Tibial nerve (tissue), 4 donors: Measurements from ENCODE around the gene CELSR3.

ENCODE experiments used
- CTCF ChIP-seq, 5 experiments: fragments of 200-600 bp in 3 of 5; fragments of 450-650 bp in 2 of 5; sonication (generic) in 3 of 5; IDR thresholded peaks; one replicate each; pipeline ENCODE4 v1.5.1; 2016 to 2019; ENCODE audit warnings: antibody characterized with exemption in 5 of 5, mild to moderate bottlenecking in 3 of 5, moderate library complexity in 2 of 5
- EP300 ChIP-seq, 2 donors: sonication (generic); formaldehyde crosslinking; IDR thresholded peaks; one replicate each; pipeline ENCODE4 v1.6.1; 2017; ENCODE audit warnings: antibody characterized with exemption in 2 of 2, mild to moderate bottlenecking in 1 of 2
- POLR2A ChIP-seq, 2 donors: fragments of 450-650 bp; IDR thresholded peaks; one replicate each; pipeline ENCODE4 v1.6.1; 2017; ENCODE audit warnings: antibody characterized with exemption in 2 of 2, mild to moderate bottlenecking in 2 of 2, moderate library complexity in 2 of 2

GRCh38 chr3:48599509-48600285, 63.0 kb downstream of the CELSR3 start:
- TF ChIP-seq EP300 (IDR thresholded peaks at IDR 0.05) (no peak), POLR2A (IDR thresholded peaks at IDR 0.05) (no peak), CTCF (IDR thresholded peaks at IDR 0.05) (no peak)
